K562 (cell line): ENCODE measurements around the gene EOLA1. TPM values are rescaled to one million over a fixed set of nuclear protein-coding genes. Genes with fewer than 3 reads are reported as not detected.

Experiments used
- ATAC-seq: fragments of 200-7000 bp; cut with Tn5 transposase; 3 replicates; pipeline ENCODE4 v1.9.1; 2020; ENCODE audit warnings: moderate library complexity
- BruUV-seq: library from RNA; stranded (reverse); fragments of 400-500 nt; replicated peaks from 2 replicates; lab custom pipeline; 2021; lab: Mats Ljungman, UMichigan
- CTCF ChIA-PET: fragments of 300-600 bp; formaldehyde crosslinking; extraction: SDS; loops from one replicate; lab custom pipeline; 2021; ENCODE audit warnings: low intra/inter-chr PET ratio; lab: Yijun Ruan, JAX
- POLR2A ChIA-PET: fragments of 300-600, 350-650 bp; sonication (Branson Sonifier 250); formaldehyde crosslinking; extraction: SDS; loops from one replicate; lab custom pipeline; 2021; ENCODE audit warnings: antibody characterized with exemption, inconsistent platforms; lab: Yijun Ruan, JAX
- DNase-seq, 4 experiments: peaks; one replicate each; pipeline versions ENCODE4 v3.0.0 to v3.0.0-alpha.2; 2011 to 2018; ENCODE audit warnings: low spot score in 3 of 4, mixed read lengths in 3 of 4; ENCODE audit errors: extremely low read depth in 1 of 4
- FAIRE-seq: peaks from 2 replicates; lab custom pipeline; 2011; peaks lifted over from hg19 to GRCh38; lab: Jason Lieb, UNC
- H2AFZ ChIP-seq: 2 replicates; pipeline ENCODE4 v1.6.0; 2011; ENCODE audit warnings: low read depth, low read length, control low read depth, inconsistent platforms
- H3K27ac ChIP-seq: fragments of 200-600 bp; 3 replicates; pipeline ENCODE4 v1.8.0; 2011; ENCODE audit warnings: low read depth, mild to moderate bottlenecking, control low read depth, inconsistent platforms, low read length, moderate library complexity, mixed read lengths; ENCODE audit errors: extremely low read depth
- H3K27me3 ChIP-seq, 2 experiments: fragments of 300-600 bp in 1 of 2; 2 replicates in 1 of 2; 3 replicates in 1 of 2; pipeline versions ENCODE4 v1.6.0 to v1.8.0; 2011; ENCODE audit warnings: inconsistent platforms in 2 of 2, low read length in 2 of 2, mild to moderate bottlenecking in 1 of 2, mixed read lengths in 1 of 2, moderate library complexity in 1 of 2; ENCODE audit not compliant: control insufficient read depth in 2 of 2, insufficient read depth in 2 of 2
- H3K36me3 ChIP-seq: fragments of 300-600 bp; 3 replicates; pipeline ENCODE4 v1.8.0; 2011; ENCODE audit warnings: mild to moderate bottlenecking, low read length, inconsistent platforms; ENCODE audit not compliant: control insufficient read depth, insufficient read depth
- H3K4me1 ChIP-seq, 2 experiments: fragments of 200-600 bp in 1 of 2; replicated peaks in 1 of 2; 2 replicates in 1 of 2; 3 replicates in 1 of 2; pipeline versions ENCODE4 v1.5.1 to v1.8.0; 2011; ENCODE audit warnings: inconsistent platforms in 2 of 2, low read length in 2 of 2, mild to moderate bottlenecking in 1 of 2, mixed read lengths in 1 of 2, moderate library complexity in 1 of 2; ENCODE audit not compliant: control insufficient read depth in 2 of 2, insufficient read depth in 2 of 2
- H3K4me2 ChIP-seq: 2 replicates; pipeline ENCODE4 v1.6.1; 2011; ENCODE audit warnings: low read length, control low read depth, inconsistent platforms, mixed read lengths; ENCODE audit not compliant: insufficient read depth
- H3K4me3 ChIP-seq: fragments of 200-600 bp; sonication (generic), shearing (Covaris generic); 2 replicates; pipeline ENCODE4 v1.5.1; 2016; ENCODE audit warnings: control low read depth, inconsistent platforms
- H3K79me2 ChIP-seq: fragments of 200-600 bp; 3 replicates; pipeline ENCODE4 v1.8.0; 2011; ENCODE audit warnings: low read length, inconsistent platforms; ENCODE audit not compliant: control insufficient read depth, insufficient read depth
- H3K9ac ChIP-seq, 2 experiments: 2 replicates each; pipeline versions ENCODE4 v1.6.0 to v1.6.1; 2011; ENCODE audit warnings: low read depth in 2 of 2, low read length in 2 of 2, control low read depth in 1 of 2, inconsistent platforms in 1 of 2, mild to moderate bottlenecking in 1 of 2, mixed read lengths in 1 of 2; ENCODE audit not compliant: insufficient read depth in 1 of 2
- H3K9me1 ChIP-seq: one replicate; pipeline ENCODE4 v1.6.0; 2011; ENCODE audit warnings: inconsistent platforms, mild to moderate bottlenecking, low read length, moderate library complexity; ENCODE audit not compliant: control insufficient read depth, insufficient read depth
- H3K9me3 ChIP-seq: replicated peaks from 2 replicates; pipeline ENCODE4 v1.5.1; 2011; ENCODE audit warnings: low read depth, low read length, inconsistent platforms; ENCODE audit not compliant: control insufficient read depth, insufficient read depth
- H4K20me1 ChIP-seq: replicated peaks from 2 replicates; pipeline ENCODE4 v1.6.1; 2011; ENCODE audit warnings: low read length, inconsistent platforms, mixed read lengths; ENCODE audit not compliant: control insufficient read depth, insufficient read depth
- CAMTA2 ChIP-seq: fragments of 250-450 bp; sonication (Bioruptor Pico); conservative IDR thresholded peaks from 2 replicates; pipeline ENCODE4 v1.5.1; 2022
- DLX4 ChIP-seq: fragments of 250-450 bp; sonication (Bioruptor Pico); IDR thresholded peaks from 2 replicates; pipeline ENCODE4 v1.6.1; 2021; ENCODE audit warnings: mild to moderate bottlenecking
- HDAC2 ChIP-seq: fragments of 450-650 bp; IDR thresholded peaks from 2 replicates; pipeline ENCODE4 v1.6.1; 2016; ENCODE audit warnings: mild to moderate bottlenecking
- NR4A1 ChIP-seq, 2 experiments: fragments of 250-450 bp in 1 of 2; fragments of 450-650 bp in 1 of 2; sonication (Bioruptor Pico) in 1 of 2; IDR thresholded peaks; 2 replicates each; pipeline versions ENCODE4 v1.4.0 to v1.6.1; 2016 to 2020; ENCODE audit warnings: mild to moderate bottlenecking in 2 of 2, missing compliant biosample characterization in 1 of 2, missing genetic modification characterization in 1 of 2, moderate library complexity in 1 of 2
- RCOR1 ChIP-seq, 2 experiments: IDR thresholded peaks; 2 replicates each; pipeline ENCODE4 v1.6.1; 2012; ENCODE audit warnings: low read depth in 2 of 2, low read length in 2 of 2, borderline replicate concordance in 1 of 2, improper control_type of control experiment in 1 of 2
- WGBS: fragments of 100-300 bp; shearing (Covaris generic); methylation state at CpG from one replicate; pipeline ENCODE4 v1.1.6; 2016; ENCODE audit warnings: low coverage, mixed read lengths; ENCODE audit not compliant: insufficient coverage; ENCODE audit errors: missing lambda C conversion rate; 5-methylcytosine and 5-hydroxymethylcytosine counted together
- in situ Hi-C: fragments of 300-500 bp; cut with MboI; formaldehyde crosslinking; loops from 4 replicates; pipeline ENCODE4 v1.15.0; 2018; ENCODE audit warnings: inconsistent platforms, mixed read lengths
- intact Hi-C: fragments of 100-400 bp; cut with micrococcal nuclease; formaldehyde crosslinking; loops from 2 replicates; pipeline ENCODE4 v1.14.2; 2022
- polyA plus RNA-seq, 8 experiments: library from polyadenylated mRNA; depleted of rRNA in 4 of 8; stranded (reverse) in 5 of 8; unstranded in 3 of 8; fragments of >200 nt; fragmentation: Nextera tagmentation in 2 of 8; fragmentation: Illumina TruSeq in 1 of 8; extraction: Ambion mirVana in 2 of 8; extraction: Trizol in 1 of 8; gene quantifications; 2 replicates each; pipeline versions ENCODE4 v1.2.1 to v1.2.3, GENCODE V29; 2011 to 2014; ENCODE audit warnings: inconsistent platforms in 1 of 8, missing spikeins in 1 of 8
- total RNA-seq, 7 experiments: library from RNA; depleted of rRNA in 6 of 7; stranded (reverse); fragments of >200 nt in 6 of 7; fragmentation: Illumina TruSeq in 2 of 7; extraction: Trizol in 2 of 7; gene quantifications; 2 replicates each; pipeline versions ENCODE4 v1.2.1 to v1.2.3, GENCODE V29; 2011 to 2021; ENCODE audit warnings: low replicate concordance in 1 of 7

The EOLA1 gene
- total and polyA plus RNA-seq, 9 of the 15 experiments (the other 6 are each of a cell fraction or from before 2014, with no cell fraction given) = 6.3 to 32.9 (median 18.2) TPM

GRCh38 chrX:149505671-149506070, 35.1 kb upstream of the EOLA1 start:
- intact Hi-C loops = loop anchor here (5.0 kb wide), 1 partner anchor 37 kb away; the partner anchor contains the start of gene EOLA1
- no peak for FAIRE-seq
- ATAC-seq = no peak
- TF ChIP-seq CAMTA2 = no peak
- no peak for TF ChIP-seq NR4A1 (CRISPR knock-in tag; IDR thresholded peaks at IDR 0.05)
- no peak for TF ChIP-seq NR4A1 (tag; IDR thresholded peaks at IDR 0.05)
- no peak for TF ChIP-seq HDAC2
- TF ChIP-seq RCOR1 (IDR thresholded peaks at IDR 0.05; ENCODE audit: borderline replicate concordance in 1 of 2, low read depth in 2 of 2, low read length in 2 of 2) = no peak
- no peak for TF ChIP-seq DLX4 (CRISPR knock-in tag)
- TF ChIP-seq, all 486 proteins: peak for 0
- peak overlapping the region; percentile 74; the same call in 1 of the 2 replicates for H3K4me2 ChIP-seq
- WGBS = 39% methylated on average over 8 of the region's 9 CpGs
- H3K4me1 ChIP-seq = peaks cover 11 to 14% of the 10 kb centered on the region in 2 experiments; a peak in 2 of 5 replicates
- peaks cover 0 to 7% of the 10 kb centered on the region in 2 experiments; a peak in 3 of 5 replicates for H3K27me3 ChIP-seq
- BruUV-seq = no TSS peak
- H2AFZ ChIP-seq = peak overlapping the region; percentile 93
- in situ Hi-C loops = loop anchor here (25.0 kb wide), 1 partner anchor 132 kb away; the partner anchor contains the start of gene TMEM185A
- no peaks in the 10 kb centered on the region; the same call in 1 of the 2 replicates for H4K20me1 ChIP-seq
- H3K27ac ChIP-seq = no peak overlapping the region
- no peak overlapping the region for H3K4me3 ChIP-seq
- CTCF ChIA-PET = no interaction called here
- no peaks in the 10 kb centered on the region for H3K9me3 ChIP-seq
- H3K9ac ChIP-seq = no peak overlapping the region
- no peaks in the 10 kb centered on the region for H3K79me2 ChIP-seq
- POLR2A ChIA-PET = interaction anchor here (1.8 kb wide), 1 partner anchor 35 kb away, joined by 4 read pairs; the partner anchor contains the start of gene EOLA1
- DNase-seq = no peak
- H3K36me3 ChIP-seq = no peaks in the 10 kb centered on the region
- peaks cover 4% of the 10 kb centered on the region for H3K9me1 ChIP-seq
